Keratinocyte (primary cell): ENCODE data around the gene GPLD1. TPM values are rescaled to one million over a fixed set of nuclear protein-coding genes. Genes with fewer than 3 reads are reported as not detected.

Experiments
- DNase-seq: peaks from one replicate; pipeline ENCODE4 v3.0.0-alpha.2; 2011; ENCODE audit warnings: low read depth, missing footprints, low spot score
- FAIRE-seq: peaks from 2 replicates; lab custom pipeline; 2011; peaks lifted over from hg19 to GRCh38; lab: Jason Lieb, UNC
- H2AFZ ChIP-seq: 2 replicates; pipeline ENCODE4 v1.6.0; 2012; ENCODE audit warnings: low read length, control low read depth, inconsistent platforms; ENCODE audit not compliant: control insufficient read depth
- H3K27ac ChIP-seq: 2 replicates; pipeline ENCODE4 v1.5.1; 2011; ENCODE audit warnings: low read length; ENCODE audit not compliant: control insufficient read depth, insufficient read depth
- H3K27me3 ChIP-seq: 3 replicates; pipeline ENCODE4 v1.6.0; 2011; ENCODE audit warnings: low read length; ENCODE audit not compliant: control insufficient read depth, insufficient read depth; ENCODE audit errors: extremely low read depth
- H3K36me3 ChIP-seq, 2 experiments: 2 replicates in 1 of 2; 3 replicates in 1 of 2; pipeline ENCODE4 v1.5.1; 2011; ENCODE audit warnings: low read length in 2 of 2, mild to moderate bottlenecking in 1 of 2; ENCODE audit not compliant: control insufficient read depth in 2 of 2, insufficient read depth in 2 of 2; ENCODE audit errors: extremely low read depth in 1 of 2
- H3K4me1 ChIP-seq: 3 replicates; pipeline ENCODE4 v1.5.1; 2011; ENCODE audit warnings: low read length; ENCODE audit not compliant: control insufficient read depth, insufficient read depth; ENCODE audit errors: extremely low read depth
- H3K4me2 ChIP-seq: 3 replicates; pipeline ENCODE4 v1.6.0; 2011; ENCODE audit warnings: low read depth, low read length; ENCODE audit not compliant: control insufficient read depth, insufficient read depth; ENCODE audit errors: extremely low read depth
- H3K4me3 ChIP-seq, 3 experiments: fragments of 200-600 bp in 1 of 3; sonication (generic) in 1 of 3; 2 replicates in 2 of 3; 3 replicates in 1 of 3; pipeline ENCODE4 v1.5.1; 2011 to 2016; ENCODE audit warnings: low read length in 3 of 3, mild to moderate bottlenecking in 3 of 3, control low read depth in 2 of 3, inconsistent platforms in 1 of 3, low read depth in 1 of 3, mixed read lengths in 1 of 3, mixed run types in 1 of 3, moderate library complexity in 1 of 3; ENCODE audit not compliant: control insufficient read depth in 2 of 3, insufficient read depth in 2 of 3; ENCODE audit errors: extremely low read depth in 1 of 3
- H3K79me2 ChIP-seq: 2 replicates; pipeline ENCODE4 v1.6.0; 2012; ENCODE audit warnings: low read length; ENCODE audit not compliant: control insufficient read depth, insufficient read depth
- H3K9ac ChIP-seq: 3 replicates; pipeline ENCODE4 v1.6.0; 2011; ENCODE audit warnings: low read length; ENCODE audit not compliant: control insufficient read depth, insufficient read depth; ENCODE audit errors: extremely low read depth
- H3K9me1 ChIP-seq: 3 replicates; pipeline ENCODE4 v1.6.0; 2011; ENCODE audit warnings: low read length; ENCODE audit not compliant: control insufficient read depth, insufficient read depth; ENCODE audit errors: extremely low read depth
- H3K9me3 ChIP-seq: 2 replicates; pipeline ENCODE4 v1.5.1; 2012; ENCODE audit warnings: low read depth, low read length; ENCODE audit not compliant: control insufficient read depth
- H4K20me1 ChIP-seq: 3 replicates; pipeline ENCODE4 v1.6.0; 2011; ENCODE audit warnings: low read length; ENCODE audit not compliant: control insufficient read depth, insufficient read depth; ENCODE audit errors: extremely low read depth
- EZH2 ChIP-seq: IDR thresholded peaks from one replicate; pipeline ENCODE4 v1.6.1; 2012; ENCODE audit warnings: inconsistent platforms, mild to moderate bottlenecking, low read length, moderate library complexity
- dilution Hi-C: fragments of 300-500 bp; cut with MboI; formaldehyde crosslinking; loops from one replicate; pipeline ENCODE4 v1.7.0; 2020; ENCODE audit warnings: low sequenced_read_pairs; ENCODE audit not compliant: extremely low pct_ligation_motif_present
- polyA plus RNA-seq, 5 experiments: library from polyadenylated mRNA; depleted of rRNA in 3 of 5; stranded (reverse) in 3 of 5; stranded (forward) in 1 of 5; unstranded in 1 of 5; fragments of >200 nt; gene quantifications; 1 replicate in 1 of 5; 2 replicates in 3 of 5; 3 replicates in 1 of 5; pipeline versions ENCODE4 v1.2.1 to v1.2.3, GENCODE V29; 2011 to 2012; ENCODE audit warnings: missing spikeins in 2 of 5, low read depth in 1 of 5, low replicate concordance in 1 of 5
- TF ChIP-seq, protein P1 (sequence below), 3 experiments: IDR thresholded peaks in 1 of 3; conservative IDR thresholded peaks in 1 of 3; optimal IDR thresholded peaks in 1 of 3; 2 replicates in 2 of 3; 3 replicates in 1 of 3; pipeline versions ENCODE3 to v1.5.1; 2011; ENCODE audit warnings: low read length in 3 of 3, mild to moderate bottlenecking in 3 of 3, moderate library complexity in 2 of 3, control low read depth in 1 of 3, inconsistent platforms in 1 of 3; ENCODE audit not compliant: insufficient read depth in 2 of 3; ENCODE audit errors: extremely low read depth in 1 of 3

GPLD1 gene
- polyA plus RNA-seq, 1 donor (not counting 4 experiments of a cell fraction or from before 2014, with no cell fraction given) = 0.07 TPM

DNA sequence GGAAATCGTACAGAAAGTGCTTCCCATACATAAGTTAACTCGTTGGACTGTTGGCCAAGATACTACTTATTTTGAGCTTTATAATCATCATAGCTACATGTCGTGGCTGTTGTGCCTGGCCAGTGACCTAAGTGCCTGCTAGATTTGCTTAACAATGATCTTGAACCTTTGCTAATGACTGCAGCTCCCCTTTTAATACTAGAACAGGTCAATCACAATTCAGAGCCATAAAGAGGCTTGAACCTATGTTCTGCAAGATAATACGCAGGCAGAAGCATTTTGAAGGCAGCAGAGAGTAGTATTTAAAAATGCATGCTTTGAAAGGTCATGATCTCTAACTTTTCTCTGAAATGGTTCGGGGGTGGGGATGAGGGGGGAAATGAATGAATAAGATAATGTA lies 84.1 kb downstream of the GPLD1 start:
- Histone ChIP-seq H4K20me1 (no peaks in the 10 kb centered on the region), H3K36me3 (peaks cover 4 to 5% of the 10 kb centered on the region in 2 experiments), H3K27me3 (no peaks in the 10 kb centered on the region), H3K9me1 (no peaks in the 10 kb centered on the region), H3K4me2 (no peak overlapping the region), H2AFZ (no peak overlapping the region), H3K27ac (no peak overlapping the region), H3K4me1 (peaks cover 8% of the 10 kb centered on the region), H3K79me2 (peaks cover 30% of the 10 kb centered on the region), H3K9ac (no peak overlapping the region), H3K9me3 (no peaks in the 10 kb centered on the region), H3K4me3 (no peak overlapping the region)
- dilution Hi-C loops = no loop called here
- no peak for DNase-seq
- no peak for FAIRE-seq
- TF ChIP-seq, protein P1, sequence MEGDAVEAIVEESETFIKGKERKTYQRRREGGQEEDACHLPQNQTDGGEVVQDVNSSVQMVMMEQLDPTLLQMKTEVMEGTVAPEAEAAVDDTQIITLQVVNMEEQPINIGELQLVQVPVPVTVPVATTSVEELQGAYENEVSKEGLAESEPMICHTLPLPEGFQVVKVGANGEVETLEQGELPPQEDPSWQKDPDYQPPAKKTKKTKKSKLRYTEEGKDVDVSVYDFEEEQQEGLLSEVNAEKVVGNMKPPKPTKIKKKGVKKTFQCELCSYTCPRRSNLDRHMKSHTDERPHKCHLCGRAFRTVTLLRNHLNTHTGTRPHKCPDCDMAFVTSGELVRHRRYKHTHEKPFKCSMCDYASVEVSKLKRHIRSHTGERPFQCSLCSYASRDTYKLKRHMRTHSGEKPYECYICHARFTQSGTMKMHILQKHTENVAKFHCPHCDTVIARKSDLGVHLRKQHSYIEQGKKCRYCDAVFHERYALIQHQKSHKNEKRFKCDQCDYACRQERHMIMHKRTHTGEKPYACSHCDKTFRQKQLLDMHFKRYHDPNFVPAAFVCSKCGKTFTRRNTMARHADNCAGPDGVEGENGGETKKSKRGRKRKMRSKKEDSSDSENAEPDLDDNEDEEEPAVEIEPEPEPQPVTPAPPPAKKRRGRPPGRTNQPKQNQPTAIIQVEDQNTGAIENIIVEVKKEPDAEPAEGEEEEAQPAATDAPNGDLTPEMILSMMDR (optimal IDR thresholded peaks at IDR 0.05 in 1 of 3, IDR thresholded peaks at IDR 0.05 in 1 of 3, conservative IDR thresholded peaks at IDR 0.05 in 1 of 3; ENCODE audit: extremely low read depth in 1 of 3, insufficient read depth in 2 of 3, low read length in 3 of 3) = no peak
- TF ChIP-seq EZH2 = no peak

- H3K4me3 ChIP-seq = peak overlapping the region; percentile 79 to 97 (median 95)
- peaks cover 8% of the 10 kb centered on the region for H3K4me1 ChIP-seq
- H3K9me1 ChIP-seq = no peaks in the 10 kb centered on the region
- no peaks in the 10 kb centered on the region for H3K9me3 ChIP-seq
- FAIRE-seq = no peak
- DNase-seq = no peak
- peak overlapping the region; percentile 85 for H3K9ac ChIP-seq
- TF ChIP-seq EZH2 = no peak
- TF ChIP-seq, protein P1 (optimal IDR thresholded peaks at IDR 0.05 in 1 of 3, IDR thresholded peaks at IDR 0.05 in 1 of 3, conservative IDR thresholded peaks at IDR 0.05 in 1 of 3; ENCODE audit: extremely low read depth in 1 of 3, insufficient read depth in 2 of 3, low read length in 3 of 3) = no peak
- peaks cover 2 to 4% of the 10 kb centered on the region in 2 experiments for H3K36me3 ChIP-seq
- peaks cover 30% of the 10 kb centered on the region for H3K79me2 ChIP-seq
- H3K27me3 ChIP-seq = no peaks in the 10 kb centered on the region
- dilution Hi-C loops = no loop called here
- H2AFZ ChIP-seq = peak overlapping the region; percentile 93
- peak overlapping the region; percentile 69 for H3K27ac ChIP-seq
- peak overlapping the region; percentile 98 for H3K4me2 ChIP-seq
- no peaks in the 10 kb centered on the region for H4K20me1 ChIP-seq
Measured at GRCh38 chr6:24403501-24403824, 85.9 kb downstream of the GPLD1 start.
